ENCODE data around the gene TNP2.

Gene TNP2

DNA sequence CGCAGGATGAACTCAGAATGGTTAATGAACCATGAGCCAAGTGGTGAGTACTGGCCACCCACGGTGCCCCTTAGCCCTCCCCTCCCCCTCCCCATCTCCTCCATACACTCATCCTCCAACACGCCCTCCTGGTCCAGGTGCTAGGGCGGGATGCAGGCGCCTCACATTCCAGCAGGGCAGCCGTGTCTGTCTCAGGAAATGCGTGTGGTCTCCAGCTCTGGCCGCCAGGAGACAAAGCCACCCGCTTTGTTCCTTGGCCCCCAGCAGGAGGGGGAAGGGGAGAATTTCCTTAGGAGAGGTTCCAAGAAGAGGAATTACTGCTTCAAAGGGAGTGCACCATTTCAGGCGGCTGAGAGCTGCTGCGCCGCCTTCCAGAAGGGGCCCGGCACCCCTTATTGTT, 46.4 kb upstream of the TNP2 start:
- no peaks in the 10 kb centered on the region for H4K20me1 ChIP-seq (ENCODE audit: insufficient read depth, low read length)
- peaks cover 47% of the 10 kb centered on the region for H3K4me1 ChIP-seq (ENCODE audit: insufficient read depth, low read length, severe bottlenecking)
- no peak overlapping the region for H3K4me3 ChIP-seq (ENCODE audit: low read depth, low read length, poor library complexity, severe bottlenecking)
- H3K9me2 ChIP-seq (ENCODE audit: low read depth, low read length): no peaks in the 10 kb centered on the region
- no peak overlapping the region for H3K9ac ChIP-seq (ENCODE audit: low read length)
- H3K27ac ChIP-seq (ENCODE audit: low read depth, low read length, poor library complexity, severe bottlenecking): no peak overlapping the region
- no peaks in the 10 kb centered on the region for H3K36me3 ChIP-seq (ENCODE audit: insufficient read depth, low read length)
- no peak overlapping the region for H2AFZ ChIP-seq (ENCODE audit: low read length)
- no peaks in the 10 kb centered on the region for H3F3A ChIP-seq (ENCODE audit: insufficient read depth, low read length)
- TF ChIP-seq, protein P1, sequence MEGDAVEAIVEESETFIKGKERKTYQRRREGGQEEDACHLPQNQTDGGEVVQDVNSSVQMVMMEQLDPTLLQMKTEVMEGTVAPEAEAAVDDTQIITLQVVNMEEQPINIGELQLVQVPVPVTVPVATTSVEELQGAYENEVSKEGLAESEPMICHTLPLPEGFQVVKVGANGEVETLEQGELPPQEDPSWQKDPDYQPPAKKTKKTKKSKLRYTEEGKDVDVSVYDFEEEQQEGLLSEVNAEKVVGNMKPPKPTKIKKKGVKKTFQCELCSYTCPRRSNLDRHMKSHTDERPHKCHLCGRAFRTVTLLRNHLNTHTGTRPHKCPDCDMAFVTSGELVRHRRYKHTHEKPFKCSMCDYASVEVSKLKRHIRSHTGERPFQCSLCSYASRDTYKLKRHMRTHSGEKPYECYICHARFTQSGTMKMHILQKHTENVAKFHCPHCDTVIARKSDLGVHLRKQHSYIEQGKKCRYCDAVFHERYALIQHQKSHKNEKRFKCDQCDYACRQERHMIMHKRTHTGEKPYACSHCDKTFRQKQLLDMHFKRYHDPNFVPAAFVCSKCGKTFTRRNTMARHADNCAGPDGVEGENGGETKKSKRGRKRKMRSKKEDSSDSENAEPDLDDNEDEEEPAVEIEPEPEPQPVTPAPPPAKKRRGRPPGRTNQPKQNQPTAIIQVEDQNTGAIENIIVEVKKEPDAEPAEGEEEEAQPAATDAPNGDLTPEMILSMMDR (IDR thresholded peaks at IDR 0.05; ENCODE audit: low read length): no peak
- TF ChIP-seq EZH2 (IDR thresholded peaks at IDR 0.05; ENCODE audit: borderline replicate concordance, low read length): no peak
- H3K9me3 ChIP-seq (ENCODE audit: low read length): no peaks in the 10 kb centered on the region
- no peaks in the 10 kb centered on the region for H3K79me2 ChIP-seq (ENCODE audit: insufficient read depth, low read length)
- no peak overlapping the region for H3K4me2 ChIP-seq (ENCODE audit: low read length)
- H3K27me3 ChIP-seq (ENCODE audit: insufficient read depth, low read length): no peaks in the 10 kb centered on the region

DNA sequence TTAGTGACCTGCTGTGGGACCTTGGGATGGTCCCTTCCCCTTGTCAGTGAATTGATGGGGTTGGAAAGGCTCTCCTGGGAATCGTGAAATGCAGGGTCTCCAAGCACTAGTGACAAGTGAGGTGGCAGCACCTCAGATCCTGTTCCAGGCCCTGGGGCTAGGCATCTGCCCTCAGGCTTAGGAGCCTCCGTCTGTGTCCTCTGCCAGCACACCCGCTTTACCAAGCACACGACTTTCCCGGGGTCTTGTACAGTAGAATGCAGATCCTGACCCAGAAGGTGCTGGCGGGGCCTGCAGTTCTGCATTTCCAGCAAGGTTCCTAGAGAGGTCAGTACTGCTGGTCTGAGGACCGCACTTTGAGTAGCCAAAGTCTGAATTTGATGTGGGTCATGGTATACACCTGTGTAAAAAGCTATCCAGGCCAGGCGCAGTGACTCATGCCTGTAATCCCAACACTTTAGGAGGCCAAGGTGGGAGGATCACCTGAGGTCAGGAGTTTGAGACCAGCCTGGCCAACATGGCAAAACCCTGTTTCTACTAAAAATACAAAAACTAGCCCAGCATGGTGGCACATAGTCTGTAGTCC, 45.3 kb upstream of the TNP2 start:
- Histone ChIP-seq H2AFZ (ENCODE audit: low read length) (no peak overlapping the region), H3K36me3 (ENCODE audit: insufficient read depth, low read length) (no peaks in the 10 kb centered on the region), H3K4me3 (ENCODE audit: low read depth, low read length, poor library complexity, severe bottlenecking) (no peak overlapping the region), H3K27ac (ENCODE audit: low read depth, low read length, poor library complexity, severe bottlenecking) (no peak overlapping the region), H3K9me3 (ENCODE audit: low read length) (no peaks in the 10 kb centered on the region), H3K27me3 (ENCODE audit: insufficient read depth, low read length) (no peaks in the 10 kb centered on the region), H3K9ac (ENCODE audit: low read length) (no peak overlapping the region), H3F3A (ENCODE audit: insufficient read depth, low read length) (no peaks in the 10 kb centered on the region), H3K4me2 (ENCODE audit: low read length) (no peak overlapping the region), H4K20me1 (ENCODE audit: insufficient read depth, low read length) (no peaks in the 10 kb centered on the region), H3K79me2 (ENCODE audit: insufficient read depth, low read length) (no peaks in the 10 kb centered on the region), H3K9me2 (ENCODE audit: low read depth, low read length) (no peaks in the 10 kb centered on the region), H3K4me1 (ENCODE audit: insufficient read depth, low read length, severe bottlenecking) (peaks cover 52% of the 10 kb centered on the region)
- TF ChIP-seq, protein P1 (IDR thresholded peaks at IDR 0.05; ENCODE audit: low read length): no peak
- TF ChIP-seq EZH2 (IDR thresholded peaks at IDR 0.05; ENCODE audit: borderline replicate concordance, low read length): no peak

DNA sequence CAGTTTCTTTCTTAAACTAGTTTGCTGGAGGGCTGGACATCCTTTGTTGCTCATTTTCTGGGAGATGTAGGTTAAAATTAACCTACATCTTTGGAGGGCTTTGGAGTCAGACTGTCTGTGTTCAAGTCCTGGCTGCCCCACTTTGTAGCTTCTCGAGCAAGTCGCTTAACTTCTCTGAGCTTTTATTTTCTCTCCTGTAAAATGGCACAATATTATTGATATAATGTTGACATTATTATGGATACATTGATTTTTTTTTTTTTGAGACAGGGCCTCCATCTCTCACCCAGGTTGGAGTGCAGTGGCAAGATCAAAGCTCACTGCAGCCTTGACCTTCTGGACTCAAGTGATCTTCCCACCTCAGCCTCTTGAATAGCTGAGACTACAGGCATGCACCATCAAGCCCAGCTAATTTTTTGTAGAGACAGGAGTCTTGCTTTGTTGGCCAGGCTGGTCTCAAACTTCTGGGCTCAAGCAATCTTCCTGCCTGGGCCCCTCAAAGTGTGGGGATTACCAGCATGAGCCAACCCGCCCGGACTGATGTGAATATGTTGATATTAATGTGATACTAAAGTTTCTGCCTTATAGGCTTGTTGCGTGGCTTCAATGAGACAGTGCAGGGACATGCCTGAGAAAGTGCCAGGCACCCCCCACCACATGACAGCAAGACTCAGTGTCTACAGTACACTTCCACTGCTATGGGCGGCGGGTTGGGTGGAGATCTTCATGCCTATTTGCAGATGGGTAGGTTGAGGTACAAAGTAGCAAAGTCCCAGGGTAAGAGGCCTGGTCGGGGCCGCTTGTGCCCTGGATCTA, 44.6 kb upstream of the TNP2 start:
- Histone ChIP-seq H3K9ac (ENCODE audit: low read length) (no peak overlapping the region), H2AFZ (ENCODE audit: low read length) (no peak overlapping the region), H3K9me3 (ENCODE audit: low read length) (peaks cover under 1% of the 10 kb centered on the region; the same call in 1 of the 2 replicates), H3K27me3 (ENCODE audit: insufficient read depth, low read length) (no peaks in the 10 kb centered on the region), H3F3A (ENCODE audit: insufficient read depth, low read length) (no peaks in the 10 kb centered on the region), H3K27ac (ENCODE audit: low read depth, low read length, poor library complexity, severe bottlenecking) (no peak overlapping the region), H3K4me1 (ENCODE audit: insufficient read depth, low read length, severe bottlenecking) (peaks cover 59% of the 10 kb centered on the region), H3K4me3 (ENCODE audit: low read depth, low read length, poor library complexity, severe bottlenecking) (no peak overlapping the region), H4K20me1 (ENCODE audit: insufficient read depth, low read length) (no peaks in the 10 kb centered on the region), H3K4me2 (ENCODE audit: low read length) (no peak overlapping the region), H3K36me3 (ENCODE audit: insufficient read depth, low read length) (no peaks in the 10 kb centered on the region), H3K79me2 (ENCODE audit: insufficient read depth, low read length) (no peaks in the 10 kb centered on the region), H3K9me2 (ENCODE audit: low read depth, low read length) (no peaks in the 10 kb centered on the region)
- TF ChIP-seq EZH2 (IDR thresholded peaks at IDR 0.05; ENCODE audit: borderline replicate concordance, low read length): no peak
- TF ChIP-seq, protein P1 (IDR thresholded peaks at IDR 0.05; ENCODE audit: low read length): no peak
